Ramos (cell line): ENCODE data around the gene CSTPP1.
"Not testable (repeated sequence)": the region's sequence is repeated elsewhere in the genome, so short reads cannot be mapped to it uniquely, and the experiment has no call there.

Experiments
- in situ Hi-C: fragments of 300-500 bp; cut with MboI; formaldehyde crosslinking; loops from one replicate; pipeline ENCODE4 v1.14.3; 2022; ENCODE audit warnings: low sequenced_read_pairs; ENCODE audit not compliant: unreplicated experiment

The CSTPP1 gene

GRCh38 chr11:46948378-46949131, 12.0 kb downstream of the CSTPP1 start:
- in situ Hi-C loops = no loop called here

- in situ Hi-C loops = no loop called here
Observed at GRCh38 chr11:46949297-46949696, 12.7 kb downstream of the CSTPP1 start.

- in situ Hi-C loops = no loop called here
Observed at GRCh38 chr11:46951864-46952263, 15.3 kb downstream of the CSTPP1 start.

GRCh38 chr11:46952553-46952952, 16.0 kb downstream of the CSTPP1 start:
- in situ Hi-C loops = no loop called here

- in situ Hi-C loops = no loop called here
Observed at GRCh38 chr11:46953093-46953492, 16.5 kb downstream of the CSTPP1 start.

GRCh38 chr11:46958777-46959176, 22.2 kb downstream of the CSTPP1 start:
- in situ Hi-C loops = no loop called here

- in situ Hi-C loops = no loop called here
Observed at GRCh38 chr11:46961041-46961440, 24.5 kb downstream of the CSTPP1 start.

GRCh38 chr11:46961886-46962285, 25.3 kb downstream of the CSTPP1 start:
- in situ Hi-C loops = not testable (repeated sequence)

- in situ Hi-C loops = no loop called here
Observed at GRCh38 chr11:46963844-46964243, 27.3 kb downstream of the CSTPP1 start.

- in situ Hi-C loops = no loop called here
Observed at GRCh38 chr11:46966773-46967172, 30.2 kb downstream of the CSTPP1 start.

- in situ Hi-C loops = no loop called here
Observed at GRCh38 chr11:46967962-46968361, 31.4 kb downstream of the CSTPP1 start.

GRCh38 chr11:46969379-46969778, 32.8 kb downstream of the CSTPP1 start:
- in situ Hi-C loops = no loop called here

- in situ Hi-C loops = no loop called here
Observed at GRCh38 chr11:46970913-46971625, 34.5 kb downstream of the CSTPP1 start.

GRCh38 chr11:46972343-46972742, 35.8 kb downstream of the CSTPP1 start:
- in situ Hi-C loops = no loop called here

- in situ Hi-C loops = no loop called here
Observed at GRCh38 chr11:46972821-46973220, 36.3 kb downstream of the CSTPP1 start.

- in situ Hi-C loops = no loop called here
Observed at GRCh38 chr11:46976182-46976854, 39.8 kb downstream of the CSTPP1 start.

- in situ Hi-C loops = no loop called here
Observed at GRCh38 chr11:46977038-46977813, 40.7 kb downstream of the CSTPP1 start.

- in situ Hi-C loops = no loop called here
Observed at GRCh38 chr11:46978005-46978491, 41.5 kb downstream of the CSTPP1 start.

- in situ Hi-C loops = no loop called here
Observed at GRCh38 chr11:46979358-46979757, 42.8 kb downstream of the CSTPP1 start.

GRCh38 chr11:46981436-46981835, 44.9 kb downstream of the CSTPP1 start:
- in situ Hi-C loops = no loop called here
